Endothelial cell of umbilical vein (primary cell): Measurements from ENCODE around the gene ATG101. TPM values are rescaled to one million over a fixed set of nuclear protein-coding genes. Genes with fewer than 3 reads are reported as not detected.

Source experiments
- BruUV-seq: library from RNA; stranded (reverse); fragments of 400-500 nt; replicated peaks from 2 replicates; lab custom pipeline; 2021; lab: Mats Ljungman, UMichigan
- CTCF ChIA-PET: fragments of 300-600, 350-600 bp; sonication (Branson Sonifier 250); formaldehyde crosslinking; loops from one replicate; lab custom pipeline; 2021; ENCODE audit warnings: antibody characterized with exemption, inconsistent platforms; lab: Charles Lee
- POLR2A ChIA-PET: fragments of 300-600, 350-600 bp; sonication (Branson Sonifier 250); formaldehyde crosslinking; loops from one replicate; lab custom pipeline; 2021; ENCODE audit warnings: antibody characterized with exemption, inconsistent platforms; lab: Charles Lee
- DNase-seq: peaks from one replicate; pipeline ENCODE4 v3.0.0-alpha.2; 2011; ENCODE audit warnings: low read depth, low spot score
- FAIRE-seq: peaks from 2 replicates; lab custom pipeline; 2011; peaks lifted over from hg19 to GRCh38; lab: Jason Lieb, UNC
- H2AFZ ChIP-seq: 2 replicates; pipeline ENCODE4 v1.6.0; 2012; ENCODE audit warnings: low read depth, low read length, control low read depth, inconsistent platforms
- H3K27ac ChIP-seq: 2 replicates; pipeline ENCODE4 v1.5.1; 2011; ENCODE audit warnings: low read depth, mild to moderate bottlenecking, control low read depth, low read length, moderate library complexity; ENCODE audit not compliant: insufficient read depth
- H3K27me3 ChIP-seq, 2 experiments: 2 replicates each; pipeline versions ENCODE4 v1.6.0 to v1.6.1; 2011; ENCODE audit warnings: low read length in 2 of 2, mixed read lengths in 1 of 2; ENCODE audit not compliant: control insufficient read depth in 2 of 2, insufficient read depth in 2 of 2
- H3K36me3 ChIP-seq, 2 experiments: 2 replicates in 1 of 2; 3 replicates in 1 of 2; pipeline ENCODE4 v1.5.1; 2011; ENCODE audit warnings: low read length in 2 of 2, mild to moderate bottlenecking in 1 of 2, moderate library complexity in 1 of 2; ENCODE audit not compliant: control insufficient read depth in 2 of 2, insufficient read depth in 2 of 2; ENCODE audit errors: extremely low read depth in 1 of 2
- H3K4me1 ChIP-seq: 3 replicates; pipeline ENCODE4 v1.5.1; 2011; ENCODE audit warnings: mild to moderate bottlenecking, low read length; ENCODE audit not compliant: control insufficient read depth, insufficient read depth; ENCODE audit errors: extremely low read depth
- H3K4me2 ChIP-seq: 2 replicates; pipeline ENCODE4 v1.6.1; 2011; ENCODE audit warnings: low read length, control low read depth, mixed read lengths; ENCODE audit not compliant: insufficient read depth
- H3K4me3 ChIP-seq, 3 experiments: fragments of 200-600 bp in 1 of 3; sonication (generic), shearing (Covaris generic) in 1 of 3; replicated peaks in 1 of 3; 2 replicates each; pipeline ENCODE4 v1.5.1; 2011 to 2016; ENCODE audit warnings: control low read depth in 3 of 3, low read length in 3 of 3, mild to moderate bottlenecking in 2 of 3, inconsistent platforms in 1 of 3, low read depth in 1 of 3, moderate library complexity in 1 of 3; ENCODE audit not compliant: insufficient read depth in 1 of 3
- H3K79me2 ChIP-seq: 2 replicates; pipeline ENCODE4 v1.6.0; 2012; ENCODE audit warnings: low read length, inconsistent platforms; ENCODE audit not compliant: control insufficient read depth, insufficient read depth
- H3K9ac ChIP-seq: replicated peaks from 2 replicates; pipeline ENCODE3; 2011; ENCODE audit warnings: low read length, control low read depth; ENCODE audit not compliant: insufficient read depth; ENCODE audit errors: extremely low read depth
- H3K9me1 ChIP-seq: replicated peaks from 3 replicates; pipeline ENCODE4 v1.6.0; 2011; ENCODE audit warnings: mild to moderate bottlenecking, low read length; ENCODE audit not compliant: control insufficient read depth, insufficient read depth; ENCODE audit errors: extremely low read depth
- H3K9me3 ChIP-seq: replicated peaks from 2 replicates; pipeline ENCODE4 v1.5.1; 2012; ENCODE audit warnings: low read length, inconsistent platforms; ENCODE audit not compliant: control insufficient read depth, insufficient read depth
- H4K20me1 ChIP-seq: replicated peaks from 2 replicates; pipeline ENCODE3; 2011; ENCODE audit warnings: mild to moderate bottlenecking, low read length; ENCODE audit not compliant: control insufficient read depth, insufficient read depth; ENCODE audit errors: extremely low read depth
- EZH2 ChIP-seq: IDR thresholded peaks from 2 replicates; pipeline ENCODE4 v1.6.1; 2012; ENCODE audit warnings: borderline replicate concordance, low read depth, mild to moderate bottlenecking, moderate library complexity, low read length, inconsistent platforms; ENCODE audit not compliant: severe bottlenecking
- FOS ChIP-seq: IDR thresholded peaks from 2 replicates; pipeline ENCODE4 v1.6.1; 2011; ENCODE audit warnings: mild to moderate bottlenecking, low read length, moderate library complexity, borderline replicate concordance; ENCODE audit not compliant: insufficient read depth
- GATA2 ChIP-seq: IDR thresholded peaks from 2 replicates; pipeline ENCODE4 v1.7.0; 2011; ENCODE audit warnings: low read depth, mild to moderate bottlenecking, moderate library complexity, mixed read lengths, low read length; ENCODE audit not compliant: insufficient read length, insufficient read depth
- JUN ChIP-seq: IDR thresholded peaks from 2 replicates; pipeline ENCODE4 v1.6.1; 2011; ENCODE audit warnings: borderline replicate concordance, low read depth; ENCODE audit not compliant: insufficient read length, insufficient read depth
- MAX ChIP-seq: IDR thresholded peaks from 2 replicates; pipeline ENCODE4 v1.6.1; 2011; ENCODE audit not compliant: insufficient read depth, insufficient read length
- MYC ChIP-seq: IDR thresholded peaks from one replicate; pipeline ENCODE4 v1.6.1; 2011; ENCODE audit warnings: mild to moderate bottlenecking, low read depth, low read length
- POLR2A ChIP-seq: IDR thresholded peaks from 2 replicates; pipeline ENCODE4 v1.6.1; 2012; ENCODE audit warnings: low read depth, mild to moderate bottlenecking, control low read depth, low read length
- POLR2AphosphoS5 ChIP-seq: IDR thresholded peaks from 2 replicates; pipeline ENCODE4 v1.6.1; 2012; ENCODE audit warnings: low read depth, mild to moderate bottlenecking, control low read depth, low read length, moderate library complexity; ENCODE audit not compliant: insufficient read depth
- dilution Hi-C: fragments of 300-500 bp; cut with MboI; formaldehyde crosslinking; loops from one replicate; pipeline ENCODE4 v1.15.0; 2019; ENCODE audit warnings: low sequenced_read_pairs; ENCODE audit not compliant: extremely low pct_ligation_motif_present
- intact Hi-C: fragments of 100-400 bp; cut with micrococcal nuclease; formaldehyde crosslinking; loops from one replicate; pipeline ENCODE4 v1.10.0; 2022
- polyA plus RNA-seq, 4 experiments: library from polyadenylated mRNA; depleted of rRNA in 3 of 4; stranded (reverse) in 3 of 4; unstranded in 1 of 4; fragments of >200 nt; gene quantifications; 2 replicates each; pipeline versions ENCODE4 v1.2.1 to v1.2.3, GENCODE V29; 2011 to 2012; ENCODE audit warnings: missing spikeins in 1 of 4
- total RNA-seq: library from RNA; stranded (reverse); gene quantifications from 2 replicates; pipeline ENCODE4 v1.2.3, GENCODE V29; 2021
- TF ChIP-seq, protein P1 (sequence below), 2 donors: IDR thresholded peaks; 1 replicate in 1 of 2; 2 replicates in 1 of 2; pipeline ENCODE4 v1.5.1; 2011; ENCODE audit warnings: low read length in 2 of 2, mild to moderate bottlenecking in 2 of 2, moderate library complexity in 2 of 2, control low read depth in 1 of 2, inconsistent platforms in 1 of 2, low read depth in 1 of 2; ENCODE audit not compliant: insufficient read depth in 1 of 2; ENCODE audit errors: extremely low read depth in 1 of 2

ATG101 gene
- total and polyA plus RNA-seq, 2 donors (not counting 3 experiments of a cell fraction or from before 2014, with no cell fraction given), result 41.6 to 78.4 TPM

GRCh38 chr12:52090291-52090690, 20.5 kb downstream of the ATG101 start:
- Histone ChIP-seq H4K20me1 (no peaks in the 10 kb centered on the region), H3K4me2 (no peak overlapping the region), H3K4me3 (no peak overlapping the region), H3K4me1 (no peaks in the 10 kb centered on the region), H3K9ac (no peak overlapping the region), H3K27me3 (peaks cover 17% of the 10 kb centered on the region in 2 experiments), H3K9me1 (no peaks in the 10 kb centered on the region), H3K27ac (no peak overlapping the region), H3K36me3 (no peaks in the 10 kb centered on the region), H3K79me2 (no peaks in the 10 kb centered on the region), H2AFZ (no peak overlapping the region), H3K9me3 (no peaks in the 10 kb centered on the region)
- FAIRE-seq (no peak), DNase-seq (no peak)
- dilution Hi-C loops (no loop called here), intact Hi-C loops (no loop called here)
- CTCF ChIA-PET, result interaction anchor here (1.6 to 2.2 kb wide), 2 partner anchors 31 to 65 kb away, joined by 6 to 13 read pairs; no protein-coding TSS in a partner anchor
- BruUV-seq, result no TSS peak
- no peak for TF ChIP-seq POLR2AphosphoS5
- TF ChIP-seq MAX, result no peak
- no peak for TF ChIP-seq EZH2
- TF ChIP-seq GATA2, result no peak
- TF ChIP-seq POLR2A, result no peak
- no peak for TF ChIP-seq MYC
- no peak for TF ChIP-seq FOS
- TF ChIP-seq JUN, result no peak
- TF ChIP-seq, protein P1, sequence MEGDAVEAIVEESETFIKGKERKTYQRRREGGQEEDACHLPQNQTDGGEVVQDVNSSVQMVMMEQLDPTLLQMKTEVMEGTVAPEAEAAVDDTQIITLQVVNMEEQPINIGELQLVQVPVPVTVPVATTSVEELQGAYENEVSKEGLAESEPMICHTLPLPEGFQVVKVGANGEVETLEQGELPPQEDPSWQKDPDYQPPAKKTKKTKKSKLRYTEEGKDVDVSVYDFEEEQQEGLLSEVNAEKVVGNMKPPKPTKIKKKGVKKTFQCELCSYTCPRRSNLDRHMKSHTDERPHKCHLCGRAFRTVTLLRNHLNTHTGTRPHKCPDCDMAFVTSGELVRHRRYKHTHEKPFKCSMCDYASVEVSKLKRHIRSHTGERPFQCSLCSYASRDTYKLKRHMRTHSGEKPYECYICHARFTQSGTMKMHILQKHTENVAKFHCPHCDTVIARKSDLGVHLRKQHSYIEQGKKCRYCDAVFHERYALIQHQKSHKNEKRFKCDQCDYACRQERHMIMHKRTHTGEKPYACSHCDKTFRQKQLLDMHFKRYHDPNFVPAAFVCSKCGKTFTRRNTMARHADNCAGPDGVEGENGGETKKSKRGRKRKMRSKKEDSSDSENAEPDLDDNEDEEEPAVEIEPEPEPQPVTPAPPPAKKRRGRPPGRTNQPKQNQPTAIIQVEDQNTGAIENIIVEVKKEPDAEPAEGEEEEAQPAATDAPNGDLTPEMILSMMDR (IDR thresholded peaks at IDR 0.05; ENCODE audit: extremely low read depth in 1 of 2, insufficient read depth in 1 of 2, low read depth in 1 of 2, low read length in 2 of 2), result no peak
- POLR2A ChIA-PET, result no interaction called here
